Keratinocyte (primary cell): ENCODE measurements around the gene TP53BP1. TPM values are rescaled to one million over a fixed set of nuclear protein-coding genes. Genes with fewer than 3 reads are reported as not detected.

Source experiments
- DNase-seq: peaks from one replicate; pipeline ENCODE4 v3.0.0-alpha.2; 2011; ENCODE audit warnings: low read depth, missing footprints, low spot score
- FAIRE-seq: peaks from 2 replicates; lab custom pipeline; 2011; peaks lifted over from hg19 to GRCh38; lab: Jason Lieb, UNC
- H2AFZ ChIP-seq: 2 replicates; pipeline ENCODE4 v1.6.0; 2012; ENCODE audit warnings: low read length, control low read depth, inconsistent platforms; ENCODE audit not compliant: control insufficient read depth
- H3K27ac ChIP-seq: 2 replicates; pipeline ENCODE4 v1.5.1; 2011; ENCODE audit warnings: low read length; ENCODE audit not compliant: control insufficient read depth, insufficient read depth
- H3K27me3 ChIP-seq: 3 replicates; pipeline ENCODE4 v1.6.0; 2011; ENCODE audit warnings: low read length; ENCODE audit not compliant: control insufficient read depth, insufficient read depth; ENCODE audit errors: extremely low read depth
- H3K36me3 ChIP-seq, 2 experiments: 2 replicates in 1 of 2; 3 replicates in 1 of 2; pipeline ENCODE4 v1.5.1; 2011; ENCODE audit warnings: low read length in 2 of 2, mild to moderate bottlenecking in 1 of 2; ENCODE audit not compliant: control insufficient read depth in 2 of 2, insufficient read depth in 2 of 2; ENCODE audit errors: extremely low read depth in 1 of 2
- H3K4me1 ChIP-seq: 3 replicates; pipeline ENCODE4 v1.5.1; 2011; ENCODE audit warnings: low read length; ENCODE audit not compliant: control insufficient read depth, insufficient read depth; ENCODE audit errors: extremely low read depth
- H3K4me2 ChIP-seq: 3 replicates; pipeline ENCODE4 v1.6.0; 2011; ENCODE audit warnings: low read depth, low read length; ENCODE audit not compliant: control insufficient read depth, insufficient read depth; ENCODE audit errors: extremely low read depth
- H3K4me3 ChIP-seq, 3 experiments: fragments of 200-600 bp in 1 of 3; sonication (generic) in 1 of 3; 2 replicates in 2 of 3; 3 replicates in 1 of 3; pipeline ENCODE4 v1.5.1; 2011 to 2016; ENCODE audit warnings: low read length in 3 of 3, mild to moderate bottlenecking in 3 of 3, control low read depth in 2 of 3, inconsistent platforms in 1 of 3, low read depth in 1 of 3, mixed read lengths in 1 of 3, mixed run types in 1 of 3, moderate library complexity in 1 of 3; ENCODE audit not compliant: control insufficient read depth in 2 of 3, insufficient read depth in 2 of 3; ENCODE audit errors: extremely low read depth in 1 of 3
- H3K79me2 ChIP-seq: 2 replicates; pipeline ENCODE4 v1.6.0; 2012; ENCODE audit warnings: low read length; ENCODE audit not compliant: control insufficient read depth, insufficient read depth
- H3K9ac ChIP-seq: 3 replicates; pipeline ENCODE4 v1.6.0; 2011; ENCODE audit warnings: low read length; ENCODE audit not compliant: control insufficient read depth, insufficient read depth; ENCODE audit errors: extremely low read depth
- H3K9me1 ChIP-seq: 3 replicates; pipeline ENCODE4 v1.6.0; 2011; ENCODE audit warnings: low read length; ENCODE audit not compliant: control insufficient read depth, insufficient read depth; ENCODE audit errors: extremely low read depth
- H3K9me3 ChIP-seq: 2 replicates; pipeline ENCODE4 v1.5.1; 2012; ENCODE audit warnings: low read depth, low read length; ENCODE audit not compliant: control insufficient read depth
- H4K20me1 ChIP-seq: 3 replicates; pipeline ENCODE4 v1.6.0; 2011; ENCODE audit warnings: low read length; ENCODE audit not compliant: control insufficient read depth, insufficient read depth; ENCODE audit errors: extremely low read depth
- CTCF ChIP-seq, 3 experiments: IDR thresholded peaks in 1 of 3; conservative IDR thresholded peaks in 1 of 3; optimal IDR thresholded peaks in 1 of 3; 2 replicates in 2 of 3; 3 replicates in 1 of 3; pipeline versions ENCODE3 to v1.5.1; 2011; ENCODE audit warnings: low read length in 3 of 3, mild to moderate bottlenecking in 3 of 3, moderate library complexity in 2 of 3, control low read depth in 1 of 3, inconsistent platforms in 1 of 3; ENCODE audit not compliant: insufficient read depth in 2 of 3; ENCODE audit errors: extremely low read depth in 1 of 3
- dilution Hi-C: fragments of 300-500 bp; cut with MboI; formaldehyde crosslinking; loops from one replicate; pipeline ENCODE4 v1.7.0; 2020; ENCODE audit warnings: low sequenced_read_pairs; ENCODE audit not compliant: extremely low pct_ligation_motif_present
- polyA plus RNA-seq, 5 experiments: library from polyadenylated mRNA; depleted of rRNA in 3 of 5; stranded (reverse) in 3 of 5; stranded (forward) in 1 of 5; unstranded in 1 of 5; fragments of >200 nt; gene quantifications; 1 replicate in 1 of 5; 2 replicates in 3 of 5; 3 replicates in 1 of 5; pipeline versions ENCODE4 v1.2.1 to v1.2.3, GENCODE V29; 2011 to 2012; ENCODE audit warnings: missing spikeins in 2 of 5, low read depth in 1 of 5, low replicate concordance in 1 of 5

TP53BP1 gene
- polyA plus RNA-seq, 1 donor (not counting 4 experiments of a cell fraction or from before 2014, with no cell fraction given), result 30.7 TPM

- no peak for TF ChIP-seq CTCF (optimal IDR thresholded peaks at IDR 0.05 in 1 of 3, IDR thresholded peaks at IDR 0.05 in 1 of 3, conservative IDR thresholded peaks at IDR 0.05 in 1 of 3; ENCODE audit: extremely low read depth in 1 of 3, insufficient read depth in 2 of 3, low read length in 3 of 3)
- Histone ChIP-seq H2AFZ (no peak overlapping the region), H3K79me2 (no peaks in the 10 kb centered on the region), H4K20me1 (no peaks in the 10 kb centered on the region), H3K4me3 (no peak overlapping the region), H3K4me2 (no peak overlapping the region), H3K9me1 (peaks cover 2% of the 10 kb centered on the region), H3K36me3 (peaks cover 13 to 19% of the 10 kb centered on the region in 2 experiments), H3K27ac (no peak overlapping the region), H3K4me1 (no peaks in the 10 kb centered on the region), H3K9ac (no peak overlapping the region), H3K27me3 (no peaks in the 10 kb centered on the region), H3K9me3 (no peaks in the 10 kb centered on the region)
- DNase-seq, result no peak
- no peak for FAIRE-seq
- dilution Hi-C loops, result no loop called here
Observed at GRCh38 chr15:43420435-43420834, 72.5 kb downstream of the TP53BP1 start.

GRCh38 chr15:43414196-43414595 is 78.8 kb downstream of the TP53BP1 start:
- Histone ChIP-seq H4K20me1 (no peaks in the 10 kb centered on the region), H2AFZ (no peak overlapping the region), H3K36me3 (peaks cover 10 to 27% of the 10 kb centered on the region in 2 experiments), H3K4me1 (no peaks in the 10 kb centered on the region), H3K9me3 (no peaks in the 10 kb centered on the region), H3K4me3 (no peak overlapping the region), H3K9ac (no peak overlapping the region), H3K4me2 (no peak overlapping the region), H3K27ac (no peak overlapping the region), H3K27me3 (no peaks in the 10 kb centered on the region), H3K79me2 (no peaks in the 10 kb centered on the region), H3K9me1 (no peaks in the 10 kb centered on the region)
- dilution Hi-C loops, result no loop called here
- no peak for DNase-seq
- no peak for FAIRE-seq
- no peak for TF ChIP-seq CTCF (optimal IDR thresholded peaks at IDR 0.05 in 1 of 3, IDR thresholded peaks at IDR 0.05 in 1 of 3, conservative IDR thresholded peaks at IDR 0.05 in 1 of 3; ENCODE audit: extremely low read depth in 1 of 3, insufficient read depth in 2 of 3, low read length in 3 of 3)
